Fibroblast of lung (primary cell): ENCODE results near the gene MRPL55. TPM values are rescaled to one million over a fixed set of nuclear protein-coding genes. Genes with fewer than 3 reads are reported as not detected.

Experiments
- DNase-seq, 2 donors: peaks; one replicate each; pipeline versions ENCODE4 v3.0.0 to v3.0.0-alpha.2; 2010; ENCODE audit warnings: low read depth in 2 of 2
- H2AFZ ChIP-seq: 2 replicates; pipeline ENCODE4 v1.5.1; 2012; ENCODE audit warnings: low read length, control low read depth, inconsistent platforms
- H3K27ac ChIP-seq: 2 replicates; pipeline ENCODE4 v1.5.1; 2011; ENCODE audit warnings: low read length, control low read depth; ENCODE audit not compliant: insufficient read depth
- H3K27me3 ChIP-seq: 2 replicates; pipeline ENCODE4 v1.5.1; 2011; ENCODE audit warnings: mild to moderate bottlenecking, low read length; ENCODE audit not compliant: control insufficient read depth, insufficient read depth
- H3K36me3 ChIP-seq: 2 replicates; pipeline ENCODE4 v1.5.1; 2011; ENCODE audit warnings: low read length; ENCODE audit not compliant: control insufficient read depth, insufficient read depth
- H3K4me1 ChIP-seq: 2 replicates; pipeline ENCODE4 v1.5.1; 2011; ENCODE audit warnings: low read length; ENCODE audit not compliant: control insufficient read depth, insufficient read depth; ENCODE audit errors: extremely low read depth
- H3K4me2 ChIP-seq: 2 replicates; pipeline ENCODE4 v1.5.1; 2011; ENCODE audit warnings: low read length, control low read depth; ENCODE audit not compliant: insufficient read depth; ENCODE audit errors: extremely low read depth
- H3K4me3 ChIP-seq, 4 experiments: fragments of 200-600 bp in 1 of 4; sonication (generic) in 1 of 4; replicated peaks in 1 of 4; 2 replicates each; pipeline ENCODE4 v1.5.1; 2011 to 2016; ENCODE audit warnings: low read length in 4 of 4, low read depth in 3 of 4, mild to moderate bottlenecking in 3 of 4, control low read depth in 2 of 4, inconsistent platforms in 1 of 4, mixed read lengths in 1 of 4; ENCODE audit not compliant: insufficient read depth in 1 of 4; ENCODE audit errors: control extremely low read depth in 1 of 4
- H3K79me2 ChIP-seq: 2 replicates; pipeline ENCODE4 v1.5.1; 2012; ENCODE audit warnings: mild to moderate bottlenecking, low read length, inconsistent platforms; ENCODE audit not compliant: control insufficient read depth, insufficient read depth
- H3K9ac ChIP-seq: 2 replicates; pipeline ENCODE4 v1.5.1; 2011; ENCODE audit warnings: mild to moderate bottlenecking, low read length, control low read depth; ENCODE audit not compliant: insufficient read depth
- H3K9me3 ChIP-seq: 2 replicates; pipeline ENCODE4 v1.5.1; 2012; ENCODE audit warnings: low read depth, low read length; ENCODE audit not compliant: control insufficient read depth, insufficient read depth
- H4K20me1 ChIP-seq: 2 replicates; pipeline ENCODE4 v1.5.1; 2011; ENCODE audit warnings: low read length; ENCODE audit not compliant: control insufficient read depth, insufficient read depth; ENCODE audit errors: extremely low read depth
- CTCF ChIP-seq, 2 donors: IDR thresholded peaks in 1 of 2; conservative IDR thresholded peaks in 1 of 2; 1 replicate in 1 of 2; 2 replicates in 1 of 2; pipeline ENCODE4 v1.5.1; 2011 to 2012; ENCODE audit warnings: low read length in 2 of 2, control low read depth in 1 of 2, inconsistent platforms in 1 of 2, low read depth in 1 of 2, mild to moderate bottlenecking in 1 of 2
- EZH2 ChIP-seq: IDR thresholded peaks from 2 replicates; pipeline ENCODE4 v1.5.1; 2012; ENCODE audit warnings: low read length, control low read depth, mild to moderate bottlenecking; ENCODE audit errors: missing control alignments
- polyA plus RNA-seq, 2 donors: library from polyadenylated mRNA; depleted of rRNA in 1 of 2; stranded (reverse) in 1 of 2; unstranded in 1 of 2; fragments of >200 nt; gene quantifications; 2 replicates each; pipeline ENCODE4 v1.2.1, GENCODE V29; 2011 to 2012; ENCODE audit warnings: missing spikeins in 1 of 2
- total RNA-seq: library from RNA; depleted of rRNA; stranded (reverse); fragments of >200 nt; gene quantifications from 2 replicates; pipeline ENCODE4 v1.2.1, GENCODE V29; 2014

Gene MRPL55
- total and polyA plus RNA-seq, 2 donors (not counting 1 experiment from before 2014, with no cell fraction given), result 39.5 to 51.7 TPM

DNA sequence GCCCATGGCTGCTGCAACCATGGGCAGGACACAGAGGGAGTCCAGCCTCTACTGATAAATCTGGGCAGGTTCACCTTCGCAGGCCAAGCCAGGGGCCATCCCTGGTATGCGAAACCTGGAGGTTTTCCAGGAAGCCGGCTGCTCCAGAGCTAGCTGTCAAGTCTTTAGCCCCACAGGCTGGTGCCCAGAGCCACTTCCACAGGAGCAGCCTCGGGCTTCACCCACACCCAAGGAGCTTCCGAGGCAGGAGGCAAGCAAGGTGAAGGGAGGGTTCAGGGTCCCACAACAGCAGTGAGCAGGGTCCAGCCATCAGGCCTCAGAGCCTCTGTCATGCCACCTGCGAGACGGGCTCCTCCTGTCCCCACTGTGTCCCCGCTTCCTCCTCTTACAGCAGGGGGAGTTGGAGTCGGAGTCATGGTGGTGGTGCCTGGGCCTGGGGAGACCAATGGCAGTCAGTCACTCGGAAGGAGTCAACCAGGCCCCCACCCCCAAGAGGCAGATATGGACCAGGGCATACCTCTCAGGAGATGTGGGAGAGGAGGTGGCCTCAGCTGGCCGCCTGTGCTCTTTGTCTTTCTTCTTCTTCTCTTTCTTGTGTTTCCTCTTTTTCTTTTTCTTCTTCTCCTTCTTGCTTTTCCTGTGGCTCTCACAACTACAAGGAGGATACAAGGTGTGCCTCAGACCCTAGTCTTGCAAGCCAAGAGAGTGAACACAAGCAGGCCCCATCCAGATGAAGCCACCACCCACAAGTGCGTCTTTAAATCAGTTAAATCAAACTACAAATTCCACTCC lies 8.1 kb downstream of the MRPL55 start:
- no peak for DNase-seq
- Histone ChIP-seq H3K9me3 (no peaks in the 10 kb centered on the region), H3K79me2 (peaks cover 51% of the 10 kb centered on the region), H3K27ac (no peak overlapping the region), H3K27me3 (no peaks in the 10 kb centered on the region), H2AFZ (no peak overlapping the region), H3K4me2 (peak overlapping the region; percentile 35), H3K4me1 (no peaks in the 10 kb centered on the region), H3K4me3 (peak overlapping the region in 1 of 4 experiments; percentile 83), H3K9ac (no peak overlapping the region), H4K20me1 (peaks cover 3% of the 10 kb centered on the region), H3K36me3 (peaks cover 42% of the 10 kb centered on the region)
- no peak for TF ChIP-seq CTCF (conservative IDR thresholded peaks at IDR 0.05 in 1 of 2, IDR thresholded peaks at IDR 0.05 in 1 of 2; ENCODE audit: low read depth in 1 of 2, low read length in 2 of 2)
- TF ChIP-seq EZH2, result no peak

GRCh38 chr1:228099331-228099732 lies 9.8 kb downstream of the MRPL55 start:
- Histone ChIP-seq H2AFZ (no peak overlapping the region), H3K4me1 (no peaks in the 10 kb centered on the region), H3K79me2 (peaks cover 68% of the 10 kb centered on the region), H3K36me3 (peaks cover 39% of the 10 kb centered on the region), H3K27me3 (no peaks in the 10 kb centered on the region), H4K20me1 (peaks cover 8% of the 10 kb centered on the region), H3K27ac (no peak overlapping the region), H3K4me3 (no peak overlapping the region), H3K9me3 (no peaks in the 10 kb centered on the region), H3K4me2 (no peak overlapping the region), H3K9ac (no peak overlapping the region)
- TF ChIP-seq EZH2 (no peak), CTCF (conservative IDR thresholded peaks at IDR 0.05 in 1 of 2, IDR thresholded peaks at IDR 0.05 in 1 of 2; ENCODE audit: low read depth in 1 of 2, low read length in 2 of 2) (no peak)
- DNase-seq, result no peak

- H3K4me1 ChIP-seq, result no peaks in the 10 kb centered on the region
- no peaks in the 10 kb centered on the region for H3K9me3 ChIP-seq
- DNase-seq, result no peak
- H3K27me3 ChIP-seq, result no peaks in the 10 kb centered on the region
- H3K36me3 ChIP-seq, result peaks cover 42% of the 10 kb centered on the region
- TF ChIP-seq EZH2, result no peak
- TF ChIP-seq CTCF (conservative IDR thresholded peaks at IDR 0.05 in 1 of 2, IDR thresholded peaks at IDR 0.05 in 1 of 2; ENCODE audit: low read depth in 1 of 2, low read length in 2 of 2), result no peak
- no peak overlapping the region for H2AFZ ChIP-seq
- H3K27ac ChIP-seq, result no peak overlapping the region
- H3K9ac ChIP-seq, result no peak overlapping the region
- no peak overlapping the region for H3K4me2 ChIP-seq
- no peak overlapping the region for H3K4me3 ChIP-seq
- H4K20me1 ChIP-seq, result peaks cover 10% of the 10 kb centered on the region
- H3K79me2 ChIP-seq, result peaks cover 77% of the 10 kb centered on the region
These were observed 10.7 kb downstream of the MRPL55 start for GRCh38 chr1:228098323-228098931.
